Stimulated activated CD4-positive, alpha-beta T cell treated with anti-CD3 and anti-CD28 coated beads, Interleukin-15, amount 100 ng/mL, for 24 hours (primary cell): ENCODE data around the gene RAB5B.
"Not testable (repeated sequence)": the region's sequence is repeated elsewhere in the genome, so short reads cannot be mapped to it uniquely, and the experiment has no call there.

ENCODE experiments used
- DNase-seq: peaks from one replicate; pipeline ENCODE4 v3.0.0-alpha.2; 2020

Gene RAB5B

GRCh38 chr12:56020423-56021184 is 46.7 kb downstream of the RAB5B start, which contains the start of gene IKZF4:
IKZF4 (plus strand) TSS chr12:56021043; CDS start chr12:56021494, 451 bp downstream.
- peak; percentile 52 for DNase-seq

GRCh38 chr12:56021889-56022497 is 48.1 kb downstream of the RAB5B start:
- peak; percentile 14 for DNase-seq

GRCh38 chr12:56028511-56029165 is 54.8 kb downstream of the RAB5B start:
- DNase-seq, result no peak

- no peak for DNase-seq
Observed at GRCh38 chr12:56029166-56029519, 55.3 kb downstream of the RAB5B start.

GRCh38 chr12:56029666-56030293 is 55.9 kb downstream of the RAB5B start:
- peak; percentile 52 for DNase-seq

- peak; percentile 39 for DNase-seq
Observed at GRCh38 chr12:56031987-56032386, 58.1 kb downstream of the RAB5B start.

GRCh38 chr12:56034586-56035332 is 60.9 kb downstream of the RAB5B start:
- DNase-seq, result peak; percentile 26

GRCh38 chr12:56037161-56037560 is 63.3 kb downstream of the RAB5B start:
- DNase-seq, result no peak

GRCh38 chr12:56038022-56038655 is 64.3 kb downstream of the RAB5B start:
- DNase-seq, result no peak

GRCh38 chr12:56040151-56040550 is 66.3 kb downstream of the RAB5B start:
- DNase-seq, result peak; percentile 46

GRCh38 chr12:56040963-56041551 is 67.2 kb downstream of the RAB5B start:
- DNase-seq, result peak; percentile 17

- DNase-seq, result peak; percentile 94
Observed at GRCh38 chr12:56041552-56042429, 67.9 kb downstream of the RAB5B start, which contains the start of gene RPS26. RPS26 (plus strand) TSS chr12:56041918; CDS start chr12:56042167, 249 bp downstream.

- DNase-seq, result not testable (repeated sequence)
Observed at GRCh38 chr12:56042430-56042813, 68.5 kb downstream of the RAB5B start.

- no peak for DNase-seq
Observed at GRCh38 chr12:56042843-56043242, 69.0 kb downstream of the RAB5B start.
